Mesenchymal stem cell (in vitro differentiated cells and primary cell): ENCODE data around the gene L3MBTL1.

Experiments used
- DNase-seq: peaks from one replicate; pipeline ENCODE4 v3.0.0-alpha.2; 2013
- H2AFZ ChIP-seq: one replicate; pipeline ENCODE4 v1.6.1; 2013; ENCODE audit warnings: low read depth, mild to moderate bottlenecking, control low read depth, inconsistent platforms, low read length, moderate library complexity
- H2AK5ac ChIP-seq: 2 replicates; pipeline ENCODE4 v1.6.1; 2013; ENCODE audit warnings: low read length, moderate library complexity, mild to moderate bottlenecking, inconsistent platforms; ENCODE audit not compliant: severe bottlenecking
- H2BK120ac ChIP-seq: one replicate; pipeline ENCODE4 v1.6.1; 2013; ENCODE audit warnings: low read depth, mild to moderate bottlenecking, inconsistent platforms, low read length, moderate library complexity
- H2BK12ac ChIP-seq, 2 experiments: one replicate each; pipeline ENCODE4 v1.6.1; 2013; ENCODE audit warnings: inconsistent platforms in 2 of 2, low read length in 2 of 2, mild to moderate bottlenecking in 2 of 2, moderate library complexity in 2 of 2, control low read depth in 1 of 2
- H2BK15ac ChIP-seq: one replicate; pipeline ENCODE4 v1.6.1; 2013; ENCODE audit warnings: mild to moderate bottlenecking, low read depth, inconsistent platforms; ENCODE audit not compliant: poor library complexity, severe bottlenecking
- H2BK5ac ChIP-seq: 2 replicates; pipeline ENCODE4 v1.6.1; 2013; ENCODE audit warnings: low read depth, mild to moderate bottlenecking, low read length, control low read depth, inconsistent platforms; ENCODE audit not compliant: poor library complexity, severe bottlenecking
- H3K14ac ChIP-seq, 2 experiments: one replicate each; pipeline ENCODE4 v1.6.1; 2013; ENCODE audit warnings: inconsistent platforms in 2 of 2, low read length in 2 of 2, control low read depth in 1 of 2, mild to moderate bottlenecking in 1 of 2, moderate library complexity in 1 of 2
- H3K18ac ChIP-seq, 2 experiments: one replicate each; pipeline ENCODE4 v1.6.1; 2013; ENCODE audit warnings: inconsistent platforms in 2 of 2, low read length in 2 of 2, control low read depth in 1 of 2, low read depth in 1 of 2, mild to moderate bottlenecking in 1 of 2
- H3K23ac ChIP-seq, 2 experiments: one replicate each; pipeline ENCODE4 v1.6.1; 2013; ENCODE audit warnings: inconsistent platforms in 2 of 2, low read length in 2 of 2, mild to moderate bottlenecking in 2 of 2, moderate library complexity in 2 of 2, control low read depth in 1 of 2
- H3K27ac ChIP-seq: 2 replicates; pipeline ENCODE4 v1.5.1; 2013; ENCODE audit warnings: mild to moderate bottlenecking, moderate library complexity, low read length, control low read depth, inconsistent platforms; ENCODE audit not compliant: poor library complexity, severe bottlenecking
- H3K27me3 ChIP-seq, 2 experiments: 2 replicates each; pipeline versions ENCODE4 v1.6.1 to v1.7.0; 2013; ENCODE audit warnings: low read length in 2 of 2, mild to moderate bottlenecking in 2 of 2, moderate library complexity in 2 of 2, control low read depth in 1 of 2, inconsistent platforms in 1 of 2; ENCODE audit not compliant: control insufficient read depth in 1 of 2, insufficient read depth in 1 of 2
- H3K36me3 ChIP-seq, 2 experiments: 2 replicates each; pipeline versions ENCODE4 v1.6.1 to v1.7.0; 2013; ENCODE audit warnings: low read length in 2 of 2, control low read depth in 1 of 2, inconsistent platforms in 1 of 2, low read depth in 1 of 2, mild to moderate bottlenecking in 1 of 2; ENCODE audit not compliant: insufficient read depth in 2 of 2, control insufficient read depth in 1 of 2
- H3K4ac ChIP-seq, 2 experiments: one replicate each; pipeline ENCODE4 v1.6.1; 2013; ENCODE audit warnings: inconsistent platforms in 2 of 2, low read length in 2 of 2, mild to moderate bottlenecking in 2 of 2, moderate library complexity in 2 of 2, control low read depth in 1 of 2, low read depth in 1 of 2
- H3K4me1 ChIP-seq: 2 replicates; pipeline ENCODE4 v1.6.1; 2013; ENCODE audit warnings: low read depth, low read length, control low read depth; ENCODE audit not compliant: control insufficient read depth, insufficient read depth
- H3K4me2 ChIP-seq: 2 replicates; pipeline ENCODE4 v1.6.1; 2013; ENCODE audit warnings: low read length, mild to moderate bottlenecking, inconsistent platforms; ENCODE audit not compliant: poor library complexity, severe bottlenecking
- H3K4me3 ChIP-seq, 2 experiments: 2 replicates each; pipeline versions ENCODE4 v1.5.1 to v1.7.0; 2013; ENCODE audit warnings: low read length in 2 of 2, mild to moderate bottlenecking in 2 of 2, control low read depth in 1 of 2, low read depth in 1 of 2; ENCODE audit not compliant: insufficient read depth in 1 of 2
- H3K79me1 ChIP-seq: replicated peaks from 2 replicates; pipeline ENCODE4 v1.6.1; 2013; ENCODE audit warnings: mild to moderate bottlenecking, control low read depth, low read length, inconsistent platforms; ENCODE audit not compliant: poor library complexity, severe bottlenecking
- H3K9ac ChIP-seq: 2 replicates; pipeline ENCODE4 v1.7.0; 2013; ENCODE audit warnings: mild to moderate bottlenecking, low read length, moderate library complexity
- H3K9me3 ChIP-seq: 2 replicates; pipeline ENCODE4 v1.7.0; 2013; ENCODE audit warnings: mild to moderate bottlenecking, low read length; ENCODE audit not compliant: control insufficient read depth
- H4K8ac ChIP-seq: one replicate; pipeline ENCODE4 v1.6.1; 2013; ENCODE audit warnings: inconsistent platforms, mild to moderate bottlenecking, low read length, moderate library complexity
- H4K91ac ChIP-seq: one replicate; pipeline ENCODE4 v1.6.1; 2013; ENCODE audit warnings: mild to moderate bottlenecking, low read length, inconsistent platforms
- WGBS: methylation state at CpG from one replicate; pipeline ENCODE4 v1.1.7; 2013; ENCODE audit warnings: mixed read lengths; 5-methylcytosine and 5-hydroxymethylcytosine counted together

Gene L3MBTL1

GRCh38 chr20:43583133-43583864 lies 75.8 kb downstream of the L3MBTL1 start:
- no peak overlapping the region for H3K4me2 ChIP-seq
- no peak for DNase-seq

GRCh38 chr20:43583982-43584432 lies 76.5 kb downstream of the L3MBTL1 start:
- H2BK120ac ChIP-seq, result no peak overlapping the region
- no peak overlapping the region for H3K18ac ChIP-seq
- 9% methylated on average over 2 of the region's 2 CpGs for WGBS
- no peak overlapping the region for H2BK15ac ChIP-seq
- no peaks in the 10 kb centered on the region for H3K79me1 ChIP-seq
- no peak overlapping the region for H4K91ac ChIP-seq
- DNase-seq, result peak; percentile 96
- H3K27me3 ChIP-seq, result no peaks in the 10 kb centered on the region
- no peak overlapping the region for H3K23ac ChIP-seq
- no peak overlapping the region for H2BK5ac ChIP-seq
- no peak overlapping the region for H3K4ac ChIP-seq
- no peak overlapping the region for H4K8ac ChIP-seq
- H2BK12ac ChIP-seq, result peak overlapping the region in 1 of 2 experiments; percentile 85
- H3K4me2 ChIP-seq, result no peak overlapping the region
- peaks cover 8% of the 10 kb centered on the region for H3K4me1 ChIP-seq
- H2AK5ac ChIP-seq, result no peak overlapping the region
- H2AFZ ChIP-seq, result no peak overlapping the region
- H3K14ac ChIP-seq, result no peak overlapping the region
- peak overlapping the region; percentile 10 for H3K9ac ChIP-seq
- H3K36me3 ChIP-seq, result no peaks in the 10 kb centered on the region
- peak overlapping the region; percentile 85 for H3K27ac ChIP-seq
- H3K4me3 ChIP-seq, result no peak overlapping the region
- no peaks in the 10 kb centered on the region for H3K9me3 ChIP-seq

More at GRCh38 chr20:43583133-43583864, 75.8 kb downstream of the L3MBTL1 start:
- peaks cover 8% of the 10 kb centered on the region for H3K4me1 ChIP-seq
- H2BK5ac ChIP-seq, result peak overlapping the region; percentile 20
- H3K79me1 ChIP-seq, result no peaks in the 10 kb centered on the region
- H3K9ac ChIP-seq, result no peak overlapping the region
- WGBS, result 82% methylated on average over 6 of the region's 7 CpGs
- no peak overlapping the region for H4K91ac ChIP-seq
- H3K4ac ChIP-seq, result no peak overlapping the region
- no peak overlapping the region for H3K14ac ChIP-seq
- no peaks in the 10 kb centered on the region for H3K9me3 ChIP-seq
- no peaks in the 10 kb centered on the region for H3K27me3 ChIP-seq
- no peak overlapping the region for H2BK15ac ChIP-seq
- peak overlapping the region in 1 of 2 experiments; percentile 24 for H2BK12ac ChIP-seq
- H3K36me3 ChIP-seq, result no peaks in the 10 kb centered on the region
- H4K8ac ChIP-seq, result no peak overlapping the region
- no peak overlapping the region for H2AFZ ChIP-seq
- H3K4me3 ChIP-seq, result no peak overlapping the region
- H3K27ac ChIP-seq, result peak overlapping the region; percentile 85
- H3K18ac ChIP-seq, result no peak overlapping the region
- H2AK5ac ChIP-seq, result peak overlapping the region; percentile 86
- H2BK120ac ChIP-seq, result no peak overlapping the region
- no peak overlapping the region for H3K23ac ChIP-seq

- Histone ChIP-seq H3K27me3 (no peaks in the 10 kb centered on the region), H2AK5ac (peak overlapping the region; percentile 91), H3K23ac (no peak overlapping the region), H3K4me1 (peaks cover 9% of the 10 kb centered on the region), H2BK120ac (no peak overlapping the region), H3K18ac (peak overlapping the region; percentile 4 to 85), H2BK5ac (no peak overlapping the region), H3K9me3 (no peaks in the 10 kb centered on the region), H3K79me1 (no peaks in the 10 kb centered on the region), H2BK15ac (no peak overlapping the region), H3K4ac (peak overlapping the region; percentile 4 to 47), H2AFZ (no peak overlapping the region), H3K4me2 (no peak overlapping the region), H3K36me3 (no peaks in the 10 kb centered on the region), H4K8ac (peak overlapping the region; percentile 61), H3K4me3 (no peak overlapping the region), H3K9ac (peak overlapping the region; percentile 10), H3K14ac (no peak overlapping the region), H4K91ac (no peak overlapping the region), H3K27ac (peak overlapping the region; percentile 72), H2BK12ac (peak overlapping the region in 1 of 2 experiments; percentile 85)
- DNase-seq, result peak; percentile 83
- WGBS, result 66% methylated on average over 7 of the region's 7 CpGs
These were observed 77.1 kb downstream of the L3MBTL1 start for GRCh38 chr20:43584448-43585136.

GRCh38 chr20:43586641-43587040 lies 79.1 kb downstream of the L3MBTL1 start:
- no peak overlapping the region for H3K14ac ChIP-seq
- no peak overlapping the region for H2BK120ac ChIP-seq
- H3K9me3 ChIP-seq, result no peaks in the 10 kb centered on the region
- no peak for DNase-seq
- H3K4me1 ChIP-seq, result peaks cover 14% of the 10 kb centered on the region
- H3K4me3 ChIP-seq, result no peak overlapping the region
- H4K8ac ChIP-seq, result no peak overlapping the region
- H2BK15ac ChIP-seq, result no peak overlapping the region
- no peaks in the 10 kb centered on the region for H3K79me1 ChIP-seq
- 79% methylated on average over 8 of the region's 8 CpGs for WGBS
- H3K4ac ChIP-seq, result no peak overlapping the region
- H3K18ac ChIP-seq, result no peak overlapping the region
- no peak overlapping the region for H2BK5ac ChIP-seq
- H3K27ac ChIP-seq, result no peak overlapping the region
- no peak overlapping the region for H4K91ac ChIP-seq
- no peak overlapping the region for H3K23ac ChIP-seq
- no peaks in the 10 kb centered on the region for H3K36me3 ChIP-seq
- no peak overlapping the region for H3K4me2 ChIP-seq
- H2AK5ac ChIP-seq, result no peak overlapping the region
- H2BK12ac ChIP-seq, result no peak overlapping the region
- no peaks in the 10 kb centered on the region for H3K27me3 ChIP-seq
- H2AFZ ChIP-seq, result no peak overlapping the region
- H3K9ac ChIP-seq, result no peak overlapping the region
